NCI-H1930 (cell line): ENCODE results near the gene SGMS1.
"Not testable (repeated sequence)": the region's sequence is repeated elsewhere in the genome, so short reads cannot be mapped to it uniquely, and the experiment has no call there.

ENCODE experiments used
- DNase-seq, 2 experiments: peaks; one replicate each; lab custom pipeline; 2025; lab: John Stamatoyannopoulos, UW

SGMS1 gene

DNA sequence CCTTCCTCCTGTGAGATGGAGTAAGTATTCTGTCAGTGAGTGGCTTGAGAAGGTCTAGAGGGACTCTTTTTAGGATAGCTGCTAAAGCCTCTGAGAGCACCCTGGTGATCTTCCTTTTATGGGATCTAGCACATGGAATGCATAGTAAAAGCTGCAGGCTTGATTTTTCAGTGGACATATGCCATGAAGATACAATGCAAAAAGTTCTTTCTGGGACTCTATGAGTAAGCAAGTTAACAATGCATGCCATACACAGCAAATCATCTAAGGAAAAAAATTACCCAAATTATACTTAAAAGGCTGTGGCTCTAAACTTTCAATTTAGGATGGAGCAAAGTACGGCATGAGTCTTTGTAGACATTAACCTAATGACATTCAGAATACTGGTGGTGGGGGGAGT is 154.5 kb downstream of the SGMS1 start:
- DNase-seq, result no peak

DNA sequence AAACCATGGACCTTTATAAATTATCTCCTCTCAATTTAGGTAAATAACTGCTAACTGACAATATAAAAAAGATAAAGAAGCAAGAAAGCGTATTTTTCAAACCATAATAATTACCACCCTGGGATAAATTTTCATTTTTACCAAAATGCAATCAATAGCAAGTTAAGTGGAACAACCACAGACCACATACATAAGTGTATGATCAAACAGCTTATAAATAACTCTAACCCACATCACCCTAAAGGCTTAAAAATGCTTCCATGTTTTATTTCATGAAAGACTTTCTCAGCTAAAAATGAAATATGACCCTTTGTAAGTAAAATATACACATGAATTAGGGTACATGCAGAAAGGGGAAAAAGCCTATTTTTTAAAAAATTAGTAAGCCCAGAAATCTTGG is 156.5 kb downstream of the SGMS1 start:
- DNase-seq, result no peak

DNA sequence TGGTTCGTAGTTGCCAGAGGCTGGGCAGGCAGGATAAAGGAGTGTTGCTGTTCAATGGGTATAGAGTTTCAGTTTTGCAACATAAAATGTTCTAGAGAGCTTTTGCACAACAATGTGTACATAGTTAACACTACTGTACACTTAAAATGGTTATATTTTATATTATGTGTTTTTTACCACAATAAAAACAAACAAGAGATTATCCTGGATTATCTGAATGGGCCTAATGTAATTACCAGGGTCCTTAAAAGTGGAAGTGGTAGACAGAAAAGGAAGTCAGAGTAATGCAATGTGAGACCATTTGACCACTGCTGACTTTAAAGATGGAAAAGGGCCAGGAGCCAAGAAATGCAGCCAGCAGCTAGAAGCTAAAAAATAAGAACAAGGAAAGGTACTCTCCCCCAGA is 159.7 kb downstream of the SGMS1 start:
- DNase-seq, result no peak

DNA sequence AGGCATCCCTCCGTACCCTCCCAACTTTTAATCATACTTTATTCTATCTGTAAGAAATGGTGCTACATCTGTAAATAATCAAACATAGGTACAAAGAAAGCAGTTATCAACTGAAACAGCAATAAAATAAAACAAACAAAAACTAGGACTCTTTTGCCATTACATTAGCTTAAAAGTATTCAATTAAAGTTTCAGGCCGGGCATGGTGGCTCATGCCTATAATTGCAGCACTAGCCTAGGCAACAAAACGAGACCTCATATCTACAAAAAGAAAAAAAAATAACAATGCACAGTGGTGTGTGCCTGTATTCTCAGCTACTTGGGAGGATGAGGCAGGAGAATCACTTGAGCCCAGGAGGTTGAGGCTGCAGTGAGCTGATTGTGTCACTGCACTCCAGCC is 161.9 kb downstream of the SGMS1 start:
- DNase-seq, result no peak

DNA sequence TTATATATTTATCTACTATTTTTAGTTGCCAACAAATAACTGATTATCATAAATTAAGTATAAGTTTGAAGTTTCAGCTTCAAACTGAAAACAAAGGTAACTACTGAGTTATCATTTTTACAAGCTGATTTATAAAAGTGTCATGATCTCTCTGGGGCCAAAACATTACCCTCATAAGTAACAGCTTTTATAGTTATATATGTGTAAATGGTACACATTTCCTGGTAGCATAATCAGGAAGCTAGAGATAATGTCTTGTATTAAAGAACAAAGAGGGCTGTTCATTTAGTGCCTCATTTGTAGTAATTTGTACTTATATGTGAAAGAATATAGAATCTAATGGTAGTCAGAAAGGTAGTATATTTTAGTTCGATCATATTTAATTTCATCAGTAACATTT is 162.6 kb downstream of the SGMS1 start:
- no peak for DNase-seq

DNA sequence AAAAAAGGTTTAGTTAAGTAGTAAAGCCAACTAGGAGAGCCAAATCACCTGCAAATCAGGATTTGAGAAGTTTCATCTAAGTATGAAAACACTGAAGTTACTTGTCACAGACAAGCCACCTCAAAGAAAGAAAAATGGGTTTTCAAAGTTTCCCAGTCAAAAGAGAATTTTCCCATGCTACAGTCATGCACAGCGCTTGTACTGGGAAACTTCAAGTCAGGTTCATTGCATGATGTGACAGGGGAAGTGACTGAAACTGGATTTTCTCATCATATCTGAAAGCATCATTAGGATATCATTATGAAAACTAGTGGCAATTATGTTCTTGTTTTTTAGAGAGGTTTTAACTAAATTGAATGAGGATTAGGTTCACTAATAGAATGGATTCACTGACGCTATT is 167.0 kb downstream of the SGMS1 start:
- no peak for DNase-seq

DNA sequence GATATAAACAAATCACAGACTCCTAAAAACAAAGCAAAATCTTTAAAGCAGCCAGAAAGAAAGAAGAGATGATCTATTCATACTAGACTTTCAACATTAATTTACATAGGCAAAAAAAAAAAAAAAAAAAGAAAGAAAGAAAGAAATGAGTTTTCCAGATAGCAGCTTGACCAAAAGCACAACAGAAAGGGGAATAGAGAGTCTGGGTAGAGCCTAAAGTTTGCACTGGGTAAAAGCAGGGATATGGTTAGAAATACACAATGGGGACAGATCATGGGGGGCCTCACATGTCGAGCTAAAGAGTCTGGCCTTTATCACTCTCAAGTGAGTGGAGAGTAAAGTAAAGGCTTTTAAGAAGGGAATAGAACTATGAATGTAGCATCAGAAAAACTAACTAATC is 169.8 kb downstream of the SGMS1 start:
- no peak for DNase-seq

DNA sequence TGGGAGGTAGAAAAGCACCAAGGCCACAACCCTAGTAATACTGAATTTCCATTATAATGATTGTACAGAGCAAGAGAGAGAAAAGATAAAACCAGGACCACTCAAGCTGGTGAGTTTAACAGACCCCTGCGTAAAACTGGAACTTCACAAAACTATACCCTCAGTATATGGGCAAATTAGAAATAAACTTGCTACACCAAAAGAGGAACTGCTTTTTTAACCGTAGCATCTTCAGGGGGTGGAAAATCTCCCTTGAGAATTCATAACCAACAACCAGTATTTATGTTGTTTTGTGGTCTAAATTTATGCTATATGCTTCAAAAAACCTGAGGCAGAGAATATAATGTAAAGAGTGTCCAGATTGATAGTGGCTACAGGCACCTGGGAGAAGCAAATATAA is 171.2 kb downstream of the SGMS1 start:
- no peak for DNase-seq

DNA sequence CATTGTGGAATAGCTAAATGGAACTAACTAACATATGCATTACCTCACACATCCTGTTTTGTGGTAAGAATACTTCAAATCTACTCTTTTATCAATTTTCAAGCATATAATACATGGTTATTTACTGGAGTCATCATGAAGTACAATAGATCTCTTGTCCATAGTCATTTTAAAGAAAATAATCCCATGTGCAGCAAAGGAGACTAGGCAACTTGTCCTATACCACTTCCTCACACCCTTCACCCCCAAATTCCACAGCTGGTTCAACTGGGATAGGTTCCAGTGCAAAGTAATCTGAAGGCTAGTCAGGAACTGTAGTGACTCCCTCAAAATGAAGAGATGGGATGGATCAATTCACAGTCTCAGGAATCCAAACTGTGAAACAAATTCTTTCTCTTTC is 176.1 kb downstream of the SGMS1 start:
- DNase-seq, result no peak

DNA sequence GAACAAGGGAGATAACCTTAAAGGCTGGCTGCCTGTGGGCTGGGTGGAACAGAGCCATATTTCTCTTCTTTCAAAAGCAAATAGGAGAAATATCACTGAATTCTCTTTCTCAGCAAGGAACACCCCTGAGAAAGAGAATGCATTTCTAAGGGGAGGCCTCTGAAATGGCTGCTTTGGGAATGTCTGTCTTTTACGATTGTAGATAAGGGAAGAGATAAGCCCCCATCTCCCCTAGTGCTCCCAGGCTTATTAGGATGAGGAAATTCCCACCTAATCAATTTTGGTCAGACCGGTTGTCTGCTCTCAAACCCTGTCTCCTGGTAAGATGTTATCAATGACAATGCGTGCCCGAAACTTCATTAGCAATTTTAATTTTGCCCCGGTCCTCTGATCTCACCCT is 178.0 kb downstream of the SGMS1 start:
- DNase-seq, result not testable (repeated sequence)

DNA sequence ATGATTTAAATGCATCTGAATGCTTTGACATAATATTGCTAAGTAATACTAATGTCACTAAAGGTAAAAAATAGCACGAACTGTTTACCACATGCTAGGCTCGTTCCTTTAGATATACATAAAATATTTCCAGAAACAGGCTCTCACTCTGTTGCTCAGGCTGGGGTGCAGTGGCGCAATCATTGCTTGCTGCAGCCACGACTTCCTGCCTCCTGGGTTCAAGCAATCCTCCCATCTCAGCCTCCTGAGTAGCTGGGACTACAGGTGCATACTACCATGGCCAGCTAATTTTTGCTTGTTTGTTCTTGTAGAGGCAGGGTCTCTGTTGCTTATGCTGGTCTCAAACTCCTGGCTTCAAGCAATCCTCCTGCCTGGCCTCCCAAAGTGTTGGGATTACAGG is 183.3 kb downstream of the SGMS1 start:
- DNase-seq, result no peak

DNA sequence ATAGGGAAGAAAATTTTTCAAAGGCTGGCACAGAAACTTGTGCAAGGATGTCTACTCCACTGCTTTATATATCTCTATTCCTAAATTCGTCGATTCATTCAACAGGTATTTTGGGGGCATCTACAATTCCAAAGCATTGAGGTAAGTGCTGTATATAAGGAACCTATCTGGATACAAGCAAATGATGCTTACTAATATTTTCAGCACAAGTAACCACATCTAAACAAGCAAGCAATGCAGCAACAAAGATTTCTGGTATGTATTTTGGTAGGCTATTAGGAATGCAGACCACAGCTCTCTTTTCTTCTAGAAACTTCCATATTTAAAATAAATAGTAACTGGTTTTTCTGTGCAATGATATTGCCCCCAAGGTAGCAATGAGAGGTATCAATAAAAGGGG is 183.9 kb downstream of the SGMS1 start:
- DNase-seq, result no peak

DNA sequence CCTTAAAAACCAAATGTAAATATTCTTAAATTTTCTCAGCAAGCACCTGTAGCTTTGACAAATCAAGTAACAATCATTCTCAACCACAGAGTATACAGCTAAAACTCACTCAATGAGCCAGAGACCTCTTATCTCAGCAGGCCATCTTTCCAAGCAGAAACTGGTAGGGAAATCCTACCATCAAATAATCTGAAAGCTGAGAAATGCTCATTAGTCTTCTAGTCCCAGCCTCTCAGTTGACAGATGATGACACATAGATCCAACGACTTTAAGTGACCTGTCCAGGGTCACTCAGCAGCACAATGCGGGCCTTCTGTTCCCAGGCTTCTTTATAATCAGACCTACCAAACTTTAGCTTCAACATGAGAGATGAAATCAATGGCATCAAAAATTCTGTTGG is 184.6 kb downstream of the SGMS1 start:
- no peak for DNase-seq

DNA sequence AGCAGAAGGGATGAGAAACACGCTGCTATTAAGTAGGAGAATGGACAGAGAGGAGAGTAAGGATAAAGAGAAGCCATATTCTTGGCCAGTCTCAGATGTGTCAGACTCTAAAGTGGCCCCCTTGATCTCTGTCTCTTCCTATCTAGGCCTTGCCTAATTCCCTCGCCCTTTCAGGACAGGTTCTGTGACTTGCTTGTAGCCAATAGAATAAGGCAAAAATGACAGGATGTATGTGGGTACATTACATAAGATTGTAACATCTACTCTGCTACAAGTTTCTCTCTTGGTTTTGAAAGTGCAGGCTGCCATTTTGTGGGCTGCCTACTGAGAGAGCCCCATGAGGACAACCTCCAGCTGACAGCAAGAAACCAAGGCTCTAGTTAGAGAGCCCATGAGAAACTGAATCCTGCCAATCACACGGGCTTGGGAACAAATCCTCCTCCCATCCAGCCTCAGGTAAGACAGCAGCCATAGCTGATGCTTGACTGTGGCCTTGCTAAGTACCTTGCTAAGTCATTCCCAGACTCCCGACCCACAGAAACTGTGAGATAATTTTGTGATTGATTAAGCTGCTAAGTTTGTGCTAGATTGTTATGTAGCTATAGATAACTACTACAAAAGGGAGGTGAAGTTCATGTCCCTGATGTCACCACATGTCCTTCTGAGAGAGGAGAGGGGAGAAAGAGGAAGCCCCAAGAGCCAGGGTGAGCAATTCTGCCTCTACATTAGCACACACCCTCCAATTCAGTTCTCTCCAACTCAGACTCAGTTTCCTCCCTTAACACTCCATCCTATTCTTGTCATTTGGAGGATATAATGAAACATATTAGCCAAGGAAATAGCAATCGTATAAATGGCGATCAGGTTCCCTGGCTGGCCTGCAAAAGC is 185.5 kb downstream of the SGMS1 start:
- no peak for DNase-seq

DNA sequence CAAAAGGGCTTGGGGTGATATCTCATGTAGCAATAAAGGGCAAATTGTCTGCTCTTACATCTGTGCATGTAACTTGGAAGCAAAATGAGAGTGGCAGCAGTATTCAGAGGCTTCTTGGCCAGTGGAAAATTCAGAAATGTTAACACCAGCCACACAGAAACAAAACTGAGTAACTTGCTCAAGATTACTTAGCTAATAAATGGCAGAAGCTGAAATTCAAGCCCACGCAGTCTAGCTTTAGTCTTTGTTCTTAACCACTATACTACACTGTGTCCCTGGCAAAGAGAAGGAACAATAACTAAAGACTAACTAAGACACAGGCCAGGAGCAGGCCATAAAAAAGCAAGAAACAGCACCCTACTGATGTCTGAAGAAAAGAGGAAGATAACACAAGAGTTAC is 186.5 kb downstream of the SGMS1 start:
- no peak for DNase-seq

DNA sequence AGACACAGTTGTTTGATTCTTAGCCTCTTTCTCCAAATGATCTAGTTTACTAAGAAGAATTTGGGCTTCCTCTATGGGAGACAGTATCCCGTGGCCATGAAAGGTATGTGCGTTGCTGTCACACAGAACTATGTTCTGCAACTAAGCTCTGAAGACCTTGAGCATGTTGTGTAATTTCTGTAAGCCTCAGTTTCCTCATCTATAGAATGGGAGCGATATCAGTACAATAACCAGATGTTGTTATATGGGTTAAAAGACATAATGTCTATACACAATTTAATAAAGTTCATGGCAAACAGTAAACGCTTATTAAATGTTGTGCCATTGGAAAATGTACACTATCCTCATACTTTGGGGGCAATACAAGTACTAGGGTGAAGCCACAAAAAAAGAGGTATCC is 187.0 kb downstream of the SGMS1 start:
- no peak for DNase-seq

DNA sequence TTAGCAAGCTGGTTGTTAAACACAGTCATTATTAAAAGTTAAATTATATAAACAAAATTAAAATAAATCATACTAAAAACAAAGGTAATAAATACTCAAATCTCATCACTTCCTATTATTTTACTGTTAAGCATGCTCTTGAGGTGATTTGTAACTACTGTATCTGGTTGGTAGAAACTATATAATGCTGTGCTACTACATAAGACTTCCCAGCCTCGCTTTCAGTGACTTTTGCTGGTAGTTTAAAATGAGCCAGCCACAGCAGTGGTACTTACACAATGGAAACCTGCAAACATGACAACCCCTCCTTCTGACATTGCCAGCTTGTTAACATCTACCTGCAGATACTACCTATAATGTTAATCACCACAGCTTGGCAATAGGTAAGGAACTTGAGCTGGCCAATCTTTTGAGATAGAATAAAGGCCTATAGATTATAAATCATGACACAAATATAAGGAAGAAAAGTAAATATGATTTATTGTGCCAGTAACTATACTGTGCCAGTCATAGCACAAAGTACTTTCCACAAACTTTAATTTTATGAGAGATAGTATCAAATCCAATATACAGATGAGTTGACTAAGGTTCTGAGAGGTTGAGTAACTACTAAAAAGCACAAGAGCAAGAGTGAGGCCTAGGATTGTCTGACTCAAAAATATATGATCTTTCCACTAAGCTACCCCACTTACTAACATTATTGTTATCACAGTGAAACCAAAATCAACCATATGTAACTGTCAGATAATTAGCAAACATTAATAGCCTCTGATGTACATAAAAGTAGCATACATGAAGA is 191.3 kb downstream of the SGMS1 start:
- DNase-seq, result no peak

DNA sequence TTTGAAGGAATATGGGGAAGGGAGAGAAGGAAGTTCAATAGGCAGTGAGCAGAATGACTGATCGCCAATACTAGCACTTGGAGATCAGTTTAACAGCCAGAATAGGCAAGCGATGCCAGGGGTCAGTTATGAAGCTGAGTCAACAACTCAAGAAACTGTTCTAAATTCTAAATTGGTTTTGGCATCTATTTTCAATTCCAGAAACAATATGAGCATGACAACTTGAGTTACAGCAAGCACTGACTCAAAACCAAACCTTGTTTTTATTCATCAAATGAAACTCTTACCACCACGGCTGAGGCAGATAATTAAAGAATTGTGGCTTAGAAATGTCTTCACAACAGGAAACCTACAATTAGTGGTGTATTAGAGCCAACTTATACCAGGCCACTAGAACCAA is 192.0 kb downstream of the SGMS1 start:
- no peak for DNase-seq

DNA sequence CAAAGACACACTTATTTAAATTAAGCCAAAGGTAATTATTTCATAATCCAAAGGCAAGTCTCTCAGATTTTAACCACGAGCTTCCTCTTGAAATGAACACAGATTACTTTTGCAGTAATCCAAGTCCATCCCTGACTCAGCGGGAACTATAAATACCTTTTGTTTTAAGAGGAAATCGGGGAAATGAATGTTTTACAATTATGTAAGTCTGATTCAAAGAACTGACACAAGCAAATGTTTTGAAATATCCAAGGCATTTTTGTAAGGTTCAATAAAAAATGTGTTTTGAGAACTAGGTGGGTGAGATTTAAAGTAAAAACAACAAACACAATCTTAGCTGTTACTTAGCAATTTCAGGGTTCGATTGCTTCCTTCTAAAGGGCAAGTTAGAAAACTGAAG is 192.6 kb downstream of the SGMS1 start:
- DNase-seq, result no peak

DNA sequence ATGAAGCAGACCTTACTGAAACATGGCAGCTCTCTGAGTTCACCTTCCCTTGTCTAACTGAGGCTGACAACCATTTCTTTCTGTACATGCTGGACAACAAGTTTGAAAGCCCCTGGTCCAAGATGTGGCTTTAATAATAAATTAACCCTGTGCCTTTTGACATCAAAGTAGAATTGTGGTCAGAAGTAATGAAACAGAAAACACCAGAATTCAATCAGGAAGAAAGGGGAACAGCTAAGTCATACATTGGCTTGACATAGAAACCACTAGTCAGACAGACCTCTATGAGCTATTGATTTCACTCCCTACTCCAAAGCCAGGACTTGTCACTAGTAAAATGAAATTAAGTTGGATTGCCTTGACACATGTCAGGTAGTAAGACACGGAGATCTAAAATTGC is 197.3 kb downstream of the SGMS1 start:
- no peak for DNase-seq

DNA sequence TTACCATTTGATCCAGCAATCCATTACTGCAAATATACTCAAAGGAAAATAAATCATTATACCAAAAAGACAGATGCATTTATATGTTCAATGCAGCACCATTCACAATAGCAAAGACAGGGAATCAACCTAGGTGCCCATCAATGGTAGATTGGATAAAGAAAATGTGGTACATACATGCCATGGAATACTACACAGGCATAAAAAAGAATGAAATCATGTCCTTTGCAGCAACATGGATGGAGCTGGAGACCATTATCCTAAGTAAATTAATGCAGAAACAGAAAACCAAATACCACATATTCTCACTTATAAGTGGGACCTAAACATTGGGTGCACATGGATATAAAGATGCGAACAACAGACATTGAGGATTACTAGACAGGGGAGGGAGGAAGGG is 198.5 kb downstream of the SGMS1 start:
- not testable (repeated sequence) for DNase-seq

DNA sequence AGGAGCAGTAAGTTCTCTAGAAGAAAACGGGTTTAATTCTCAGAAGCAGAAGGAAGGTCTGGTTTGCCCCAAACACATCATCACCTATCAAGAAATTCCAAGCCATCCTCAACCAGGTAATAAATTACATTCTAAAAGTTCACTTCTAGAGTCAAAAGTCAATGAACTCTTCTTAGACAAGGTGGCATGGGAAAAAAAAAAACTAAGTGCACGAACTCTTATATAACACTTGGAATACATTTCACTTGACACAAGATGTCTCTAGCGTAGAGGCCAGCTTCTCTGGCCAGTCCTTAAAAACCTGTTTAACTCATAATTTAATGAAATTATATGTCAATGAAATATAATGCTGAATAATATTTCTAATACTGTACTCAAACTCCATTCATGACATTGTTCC is 200.3 kb downstream of the SGMS1 start:
- DNase-seq, result no peak

DNA sequence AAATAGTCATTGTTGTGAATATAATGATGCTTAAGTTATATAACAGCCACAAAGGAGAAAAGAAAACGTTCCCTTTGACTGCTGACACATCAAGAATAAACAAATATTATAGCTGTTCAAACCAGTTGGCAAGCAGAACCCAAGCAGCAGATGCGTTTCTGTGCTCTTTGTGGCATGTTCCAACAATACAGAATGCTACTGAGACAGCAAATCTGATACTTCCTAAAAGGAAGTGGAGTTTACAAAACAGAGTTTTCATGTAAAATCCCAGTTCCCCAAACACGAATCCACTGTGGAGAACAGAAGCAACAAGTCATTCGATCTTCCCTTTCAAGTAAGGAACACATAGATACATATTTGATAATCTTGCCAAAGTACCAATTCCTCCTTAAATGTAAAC is 201.5 kb downstream of the SGMS1 start:
- DNase-seq, result peak in 1 of 2 experiments; percentile 0
